A549 (cell line): ENCODE data around the gene ARF1. TPM values are rescaled to one million over a fixed set of nuclear protein-coding genes. Genes with fewer than 3 reads are reported as not detected.

Experiments used
- ATAC-seq, 2 experiments: fragments of 200-7000 bp in 1 of 2; fragments of >200 bp in 1 of 2; cut with Nextera tagmentation in 1 of 2; cut with Tn5 transposase in 1 of 2; 3 replicates each; pipeline versions ENCODE4 v1.8.0 to v1.9.1; 2018 to 2020; ENCODE audit warnings: mild to moderate bottlenecking in 1 of 2, moderate library complexity in 1 of 2
- CTCF ChIA-PET: fragments of 300-600 bp; sonication (Branson Sonifier 250); formaldehyde crosslinking; extraction: SDS; loops from one replicate; lab custom pipeline; 2021; ENCODE audit warnings: antibody characterized with exemption, inconsistent platforms; lab: Yijun Ruan, JAX
- POLR2A ChIA-PET: fragments of 350-600 bp; formaldehyde crosslinking; extraction: SDS; loops from one replicate; lab custom pipeline; 2021; ENCODE audit warnings: antibody characterized with exemption, inconsistent platforms; lab: Yijun Ruan, JAX
- DNase-seq, 2 experiments: peaks; one replicate each; pipeline versions ENCODE4 v3.0.0 to v3.0.0-alpha.2; 2011 to 2016; ENCODE audit warnings: low read depth in 1 of 2, low spot score in 1 of 2
- FAIRE-seq: peaks from 2 replicates; lab custom pipeline; 2011; peaks lifted over from hg19 to GRCh38; lab: Jason Lieb, UNC
- H3K27ac ChIP-seq, 2 experiments: fragments of >200 bp; sonication (Bioruptor Twin); formaldehyde crosslinking; 3 replicates each; pipeline ENCODE4 v1.5.1; 2016 to 2017
- H3K4me1 ChIP-seq: fragments of >200 bp; sonication (Bioruptor Twin); formaldehyde crosslinking; 3 replicates; pipeline ENCODE4 v1.6.1; 2016
- H3K4me2 ChIP-seq: fragments of >200 bp; sonication (Bioruptor Twin); formaldehyde crosslinking; 3 replicates; pipeline ENCODE4 v1.6.1; 2016
- H3K4me3 ChIP-seq: fragments of >200 bp; sonication (Bioruptor Twin); formaldehyde crosslinking; 3 replicates; pipeline ENCODE4 v1.5.1; 2016
- H3K9me3 ChIP-seq: fragments of >200 bp; sonication (Bioruptor Twin); formaldehyde crosslinking; 3 replicates; pipeline ENCODE4 v1.6.1; 2016
- CBX2 ChIP-seq: fragments of 200-600 bp; sonication (generic); IDR thresholded peaks from 2 replicates; pipeline ENCODE4 v1.6.1; 2016; ENCODE audit warnings: low read depth, mild to moderate bottlenecking, borderline replicate concordance
- FOSB ChIP-seq: fragments of 250-450 bp; sonication (Bioruptor Pico); IDR thresholded peaks from 2 replicates; pipeline ENCODE4 v1.5.0; 2020; ENCODE audit warnings: mild to moderate bottlenecking, moderate library complexity
- FOSL2 ChIP-seq, 2 experiments: fragments of 450-650 bp in 1 of 2; fragments of >200 bp in 1 of 2; sonication (Bioruptor Twin) in 1 of 2; formaldehyde crosslinking; IDR thresholded peaks; 2 replicates each; pipeline versions ENCODE4 v1.5.0 to v1.6.1; 2016 to 2020; ENCODE audit warnings: mild to moderate bottlenecking in 1 of 2, moderate library complexity in 1 of 2
- HOXA7 ChIP-seq: fragments of 250-450 bp; sonication (Bioruptor Pico); IDR thresholded peaks from 2 replicates; pipeline ENCODE4 v1.5.0; 2020; ENCODE audit warnings: mild to moderate bottlenecking, moderate library complexity
- HOXB13 ChIP-seq: fragments of 250-450 bp; sonication (Bioruptor Pico); IDR thresholded peaks from 2 replicates; pipeline ENCODE4 v1.5.0; 2020; ENCODE audit warnings: low read depth, mild to moderate bottlenecking, moderate library complexity
- HOXB5 ChIP-seq: fragments of 250-450 bp; sonication (Bioruptor Pico); IDR thresholded peaks from 2 replicates; pipeline ENCODE4 v1.5.0; 2020; ENCODE audit warnings: mild to moderate bottlenecking, moderate library complexity
- JUNB ChIP-seq: fragments of >200 bp; sonication (Bioruptor Twin); formaldehyde crosslinking; IDR thresholded peaks from 2 replicates; pipeline ENCODE4 v1.6.1; 2016
- KDM1A ChIP-seq: fragments of 200-600 bp; sonication (generic); IDR thresholded peaks from 2 replicates; pipeline ENCODE4 v1.6.1; 2016; ENCODE audit warnings: low read depth, mild to moderate bottlenecking
- MAFK ChIP-seq: fragments of 450-650 bp; IDR thresholded peaks from 2 replicates; pipeline ENCODE4 v1.6.1; 2014; ENCODE audit not compliant: partially characterized antibody
- NFE2L2 ChIP-seq: fragments of 150-350 bp; conservative IDR thresholded peaks from 2 replicates; pipeline ENCODE4 v1.6.1; 2014; ENCODE audit warnings: low read length
- NR3C1 ChIP-seq: fragments of >200 bp; sonication (Bioruptor Twin); formaldehyde crosslinking; IDR thresholded peaks from 3 replicates; pipeline ENCODE4 v1.6.1; 2017
- PBX3 ChIP-seq: IDR thresholded peaks from 2 replicates; pipeline ENCODE4 v1.6.1; 2012
- PHF8 ChIP-seq: fragments of 200-600 bp; sonication (generic); IDR thresholded peaks from 2 replicates; pipeline ENCODE4 v1.6.1; 2016; ENCODE audit warnings: low read depth, mild to moderate bottlenecking, antibody characterized with exemption, moderate library complexity, borderline replicate concordance
- POLR2AphosphoS2 ChIP-seq: conservative IDR thresholded peaks from 2 replicates; pipeline ENCODE4 v1.6.1; 2012; ENCODE audit warnings: low read length, improper control_type of control experiment, inconsistent platforms
- RARB ChIP-seq: fragments of 250-450 bp; sonication (Bioruptor Pico); IDR thresholded peaks from 2 replicates; pipeline ENCODE4 v1.8.0; 2021; ENCODE audit warnings: mild to moderate bottlenecking, moderate library complexity
- RCOR1 ChIP-seq: fragments of 150-350 bp; IDR thresholded peaks from 2 replicates; pipeline ENCODE4 v1.6.1; 2014; ENCODE audit warnings: antibody characterized with exemption, low read length, low read depth
- SMC3 ChIP-seq: fragments of >200 bp; sonication (Bioruptor Twin); formaldehyde crosslinking; IDR thresholded peaks from 3 replicates; pipeline ENCODE4 v1.6.1; 2018; ENCODE audit warnings: inconsistent platforms
- SREBF2 ChIP-seq: fragments of 450-650 bp; IDR thresholded peaks from 2 replicates; pipeline ENCODE4 v1.6.1; 2014; ENCODE audit warnings: mild to moderate bottlenecking, moderate library complexity
- ZC3H11A ChIP-seq: fragments of 450-650 bp; IDR thresholded peaks from 2 replicates; pipeline ENCODE4 v1.6.1; 2014; ENCODE audit warnings: antibody characterized with exemption, mild to moderate bottlenecking
- ZFP36 ChIP-seq: fragments of 450-650 bp; IDR thresholded peaks from 2 replicates; pipeline ENCODE4 v1.6.1; 2014; ENCODE audit warnings: borderline replicate concordance; ENCODE audit not compliant: partially characterized antibody
- WGBS: methylation state at CpG from one replicate; pipeline ENCODE4 v1.1.6; 2017; ENCODE audit errors: missing lambda C conversion rate; 5-methylcytosine and 5-hydroxymethylcytosine counted together
- polyA plus RNA-seq, 4 experiments: library from polyadenylated mRNA; depleted of rRNA in 3 of 4; stranded (reverse); fragments of >200 nt; fragmentation: RNase III in 1 of 4; extraction: RNeasy Plus Mini Kit Qiagen cat#74134 plus additional on column Dnase treatment in 1 of 4; gene quantifications; 2 replicates in 3 of 4; 3 replicates in 1 of 4; pipeline ENCODE4 v1.2.3, GENCODE V29; 2011 to 2017
- TF ChIP-seq, protein P1 (sequence below): fragments of >200 bp; sonication (Bioruptor Twin); formaldehyde crosslinking; IDR thresholded peaks from 3 replicates; pipeline ENCODE4 v1.5.1; 2016

ARF1 gene
- polyA plus RNA-seq, 2 of the 4 experiments (the other 2 are of a cell fraction), result 297 to 376 TPM

- Histone ChIP-seq H3K4me2 (no peak overlapping the region), H3K27ac (no peak overlapping the region), H3K4me1 (peaks cover 14% of the 10 kb centered on the region), H3K4me3 (no peak overlapping the region), H3K9me3 (no peaks in the 10 kb centered on the region)
- DNase-seq (no peak), ATAC-seq (no peak), FAIRE-seq (no peak)
- TF ChIP-seq PBX3, result no peak
- TF ChIP-seq NFE2L2, result no peak
- TF ChIP-seq, protein P1, sequence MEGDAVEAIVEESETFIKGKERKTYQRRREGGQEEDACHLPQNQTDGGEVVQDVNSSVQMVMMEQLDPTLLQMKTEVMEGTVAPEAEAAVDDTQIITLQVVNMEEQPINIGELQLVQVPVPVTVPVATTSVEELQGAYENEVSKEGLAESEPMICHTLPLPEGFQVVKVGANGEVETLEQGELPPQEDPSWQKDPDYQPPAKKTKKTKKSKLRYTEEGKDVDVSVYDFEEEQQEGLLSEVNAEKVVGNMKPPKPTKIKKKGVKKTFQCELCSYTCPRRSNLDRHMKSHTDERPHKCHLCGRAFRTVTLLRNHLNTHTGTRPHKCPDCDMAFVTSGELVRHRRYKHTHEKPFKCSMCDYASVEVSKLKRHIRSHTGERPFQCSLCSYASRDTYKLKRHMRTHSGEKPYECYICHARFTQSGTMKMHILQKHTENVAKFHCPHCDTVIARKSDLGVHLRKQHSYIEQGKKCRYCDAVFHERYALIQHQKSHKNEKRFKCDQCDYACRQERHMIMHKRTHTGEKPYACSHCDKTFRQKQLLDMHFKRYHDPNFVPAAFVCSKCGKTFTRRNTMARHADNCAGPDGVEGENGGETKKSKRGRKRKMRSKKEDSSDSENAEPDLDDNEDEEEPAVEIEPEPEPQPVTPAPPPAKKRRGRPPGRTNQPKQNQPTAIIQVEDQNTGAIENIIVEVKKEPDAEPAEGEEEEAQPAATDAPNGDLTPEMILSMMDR, result no peak
- TF ChIP-seq RARB (CRISPR knock-in tag), result no peak
- ChIA-PET POLR2A (interaction anchor here (3.0 kb wide), 1 partner anchor 22 kb away, joined by 12 read pairs; the partner anchor contains the start of gene IBA57), CTCF (interaction anchor here (0.8 kb wide), 1 partner anchor 144 kb away, joined by 3 read pairs; no protein-coding TSS in a partner anchor)
- 92% methylated on average over 12 of the region's 12 CpGs for WGBS
Observed at GRCh38 chr1:228143480-228144192, 61.1 kb downstream of the ARF1 start.

DNA sequence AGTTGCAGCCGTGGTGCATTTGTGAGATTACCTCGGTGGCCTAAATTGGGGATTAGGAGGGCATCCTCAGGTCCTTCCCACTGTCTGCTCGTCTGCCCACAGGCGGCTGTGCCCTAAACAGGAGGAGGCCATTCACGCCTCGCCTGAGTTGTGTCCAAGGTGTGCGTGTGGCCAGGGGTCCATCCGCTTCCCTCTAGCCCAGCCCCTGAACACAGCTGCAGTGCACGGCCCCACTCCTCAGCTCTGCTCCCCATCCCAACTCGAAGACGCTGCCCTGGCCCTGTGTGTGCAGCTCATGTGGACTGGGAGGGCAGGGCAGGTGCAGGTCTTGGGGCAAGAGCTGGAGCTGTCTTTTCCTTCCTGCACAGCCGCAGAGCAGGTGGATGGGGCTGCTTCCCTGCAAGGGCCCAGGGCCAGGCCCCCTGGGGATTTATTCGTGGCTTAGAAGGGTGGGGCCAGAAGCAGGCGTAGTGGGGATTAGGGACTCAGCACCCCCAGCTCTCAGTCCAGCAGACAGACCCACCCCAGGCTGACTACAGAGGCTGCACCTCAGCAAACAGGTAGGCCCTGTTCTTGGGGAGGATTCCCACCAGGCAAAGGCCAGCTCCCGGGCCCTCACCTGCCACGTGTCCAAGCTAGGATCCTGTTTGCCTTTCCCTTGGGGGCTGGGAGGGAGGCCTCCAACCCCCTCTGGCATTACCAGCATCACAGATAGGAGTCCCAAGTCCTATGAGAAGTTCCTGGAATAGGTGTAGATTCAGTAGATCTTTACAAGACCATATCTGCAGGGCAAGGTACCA is 61.9 kb downstream of the ARF1 start:
- no peak for DNase-seq
- WGBS, result 83% methylated on average over 14 of the region's 16 CpGs
- H3K4me1 ChIP-seq, result peaks cover 19% of the 10 kb centered on the region
- CTCF ChIA-PET, result interaction anchor here (1.0 kb wide), 1 partner anchor 12 kb away, joined by 3 read pairs; no protein-coding TSS in a partner anchor
- no peak overlapping the region for H3K4me2 ChIP-seq
- ATAC-seq, result no peak
- no peak overlapping the region for H3K4me3 ChIP-seq
- no peaks in the 10 kb centered on the region for H3K9me3 ChIP-seq
- H3K27ac ChIP-seq, result no peak overlapping the region
- POLR2A ChIA-PET, result interaction anchor here (3.0 kb wide), 1 partner anchor 21 kb away, joined by 12 read pairs; the partner anchor contains the start of gene IBA57
- FAIRE-seq, result no peak
- TF ChIP-seq PHF8, result no peak
- no peak for TF ChIP-seq KDM1A
- TF ChIP-seq RCOR1, result no peak
- TF ChIP-seq POLR2AphosphoS2, result no peak
- no peak for TF ChIP-seq NR3C1
- no peak for TF ChIP-seq ZFP36
- no peak for TF ChIP-seq SMC3
- no peak for TF ChIP-seq JUNB
- no peak for TF ChIP-seq HOXB13 (CRISPR knock-in tag)
- TF ChIP-seq HOXB5, result no peak
- no peak for TF ChIP-seq FOSL2 (IDR thresholded peaks at IDR 0.05)
- no peak for TF ChIP-seq FOSL2 (CRISPR knock-in tag; IDR thresholded peaks at IDR 0.05)
- no peak for TF ChIP-seq CBX2
- TF ChIP-seq MAFK, result no peak
- no peak for TF ChIP-seq FOSB (CRISPR knock-in tag)
- TF ChIP-seq HOXA7 (CRISPR knock-in tag), result no peak
- TF ChIP-seq ZC3H11A, result no peak
- TF ChIP-seq SREBF2, result no peak
